Inferior parietal cortex (tissue), 1 donor: ENCODE results near the gene KMT2D.

ENCODE experiments used
- DNase-seq: peaks from one replicate; pipeline ENCODE4 v3.0.0-alpha.2; 2016; ENCODE audit errors: extremely low spot score

Gene KMT2D

GRCh38 chr12:49033611-49034285, 26.8 kb downstream of the KMT2D start:
- DNase-seq = no peak

- no peak for DNase-seq
Observed at GRCh38 chr12:49032679-49033447, 27.7 kb downstream of the KMT2D start.

GRCh38 chr12:49032276-49032675, 28.3 kb downstream of the KMT2D start:
- no peak for DNase-seq

GRCh38 chr12:49031573-49032161, 28.9 kb downstream of the KMT2D start:
- DNase-seq = no peak

- no peak for DNase-seq
Observed at GRCh38 chr12:49030714-49031572, 29.7 kb downstream of the KMT2D start.

GRCh38 chr12:49030119-49030518, 30.5 kb downstream of the KMT2D start:
- no peak for DNase-seq

DNA sequence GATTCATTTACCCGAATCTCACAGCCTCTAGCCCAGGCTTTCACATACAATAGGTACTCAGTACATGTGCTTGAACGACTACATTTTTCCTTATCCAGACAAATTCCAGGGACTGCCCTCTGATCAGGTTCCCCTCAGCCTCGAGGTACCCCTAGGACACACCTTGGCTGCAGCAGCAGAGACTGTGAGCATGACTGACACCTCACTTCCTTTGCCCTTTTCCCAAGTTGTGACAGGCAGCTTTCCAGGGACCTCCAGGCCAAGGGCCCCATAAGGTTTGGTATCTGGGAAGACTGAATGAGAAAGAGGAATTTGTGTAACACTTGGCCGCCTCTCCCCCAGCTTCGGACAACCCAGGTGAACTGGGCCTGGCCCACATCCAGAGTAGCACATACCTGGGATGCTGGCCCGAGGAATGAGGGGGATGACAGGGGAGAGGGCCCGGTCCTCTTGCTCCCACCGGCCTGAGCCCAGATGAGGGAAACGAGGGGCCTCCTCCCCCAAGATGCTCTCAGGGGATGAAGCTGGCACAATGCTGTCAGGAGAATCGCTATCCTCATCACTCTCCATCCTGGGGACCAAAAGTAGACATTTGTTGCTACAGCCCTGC, 31.8 kb downstream of the KMT2D start:
- DNase-seq = no peak

- DNase-seq = no peak
Observed at GRCh38 chr12:49027846-49028555, 32.6 kb downstream of the KMT2D start.

GRCh38 chr12:49026678-49027480, 33.7 kb downstream of the KMT2D start:
- DNase-seq = no peak

DNA sequence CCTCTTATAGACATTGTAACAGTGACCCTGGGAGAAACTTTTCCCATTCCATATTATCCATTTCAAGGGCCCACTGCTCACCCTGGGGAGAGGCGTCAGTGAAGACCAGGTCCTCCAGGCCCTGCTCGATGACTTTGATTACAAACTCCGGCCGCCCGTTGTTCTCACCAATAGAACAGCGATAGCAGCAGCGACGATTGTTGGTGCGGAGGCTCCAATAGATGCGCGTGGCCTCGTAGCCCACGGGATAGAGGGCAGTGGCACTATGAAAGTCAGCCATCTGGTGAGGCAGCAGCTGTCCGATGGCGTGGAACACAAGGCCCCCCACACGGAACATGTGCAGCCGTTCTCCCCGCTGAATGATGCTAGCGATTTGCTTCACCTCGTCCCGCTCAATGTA, 34.5 kb downstream of the KMT2D start:
- no peak for DNase-seq

- no peak for DNase-seq
Observed at GRCh38 chr12:49025463-49025862, 35.1 kb downstream of the KMT2D start.

GRCh38 chr12:49024543-49024942, 36.1 kb downstream of the KMT2D start:
- DNase-seq = no peak

GRCh38 chr12:49023812-49024211, 36.8 kb downstream of the KMT2D start:
- no peak for DNase-seq

- DNase-seq = no peak
Observed at GRCh38 chr12:49022558-49023178, 37.9 kb downstream of the KMT2D start.

- DNase-seq = no peak
Observed at GRCh38 chr12:49021292-49021915, 39.2 kb downstream of the KMT2D start.

DNA sequence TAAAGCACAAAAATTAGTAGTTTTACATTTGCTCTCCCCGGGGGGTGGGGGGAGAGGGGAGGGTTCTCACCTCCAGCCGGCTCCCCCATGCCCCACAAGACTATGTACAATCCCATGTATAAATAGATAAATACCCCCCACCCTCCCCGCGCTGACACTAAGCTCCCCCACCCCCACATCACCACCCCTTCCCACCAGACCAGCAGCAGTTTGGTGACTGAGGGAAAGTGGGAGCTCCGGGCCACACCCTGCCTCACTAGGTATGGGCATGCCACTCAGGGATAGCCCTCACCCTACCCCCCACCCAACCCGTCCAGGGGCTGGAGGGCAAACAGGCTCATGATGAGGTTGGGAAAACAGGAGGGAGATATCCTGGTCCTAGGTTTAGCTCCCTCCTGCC, 40.2 kb downstream of the KMT2D start:
- DNase-seq = no peak

GRCh38 chr12:49019443-49020324, 40.9 kb downstream of the KMT2D start:
- no peak for DNase-seq

DNA sequence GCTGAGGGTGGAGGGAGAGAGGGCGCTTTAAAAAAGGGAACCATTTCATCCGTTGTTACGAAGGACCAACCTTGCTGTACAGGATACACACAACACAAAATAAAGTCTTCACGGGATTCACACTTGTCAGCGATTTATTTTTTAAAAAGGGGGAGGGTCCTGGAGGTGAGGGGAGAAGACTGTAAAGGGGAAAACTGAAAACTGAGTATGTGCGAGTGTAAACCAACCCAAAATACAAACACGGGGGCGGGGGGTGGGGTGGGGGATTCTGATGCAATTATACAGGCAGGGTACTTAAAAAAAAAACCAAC, 41.5 kb downstream of the KMT2D start:
- no peak for DNase-seq
